DMS114 treated with DMSO at 0.1 percent for 48 hours (cell line): ENCODE data around the gene ARHGEF7.

ENCODE experiments used
- DNase-seq: peaks from one replicate; lab custom pipeline; 2025; ENCODE audit not compliant: unreplicated experiment; lab: John Stamatoyannopoulos, UW

Gene ARHGEF7

GRCh38 chr13:111270765-111271698, 155.9 kb downstream of the ARHGEF7 start:
- DNase-seq: no peak

GRCh38 chr13:111272117-111272516, 157.0 kb downstream of the ARHGEF7 start:
- DNase-seq: no peak

- DNase-seq: no peak
Observed at GRCh38 chr13:111275382-111275781, 160.3 kb downstream of the ARHGEF7 start.

- no peak for DNase-seq
Observed at GRCh38 chr13:111275995-111276618, 161.0 kb downstream of the ARHGEF7 start.

- DNase-seq: no peak
Observed at GRCh38 chr13:111278258-111278657, 163.1 kb downstream of the ARHGEF7 start.

- no peak for DNase-seq
Observed at GRCh38 chr13:111278743-111279652, 163.9 kb downstream of the ARHGEF7 start.

- no peak for DNase-seq
Observed at GRCh38 chr13:111280226-111280625, 165.1 kb downstream of the ARHGEF7 start.

GRCh38 chr13:111280681-111281585, 165.8 kb downstream of the ARHGEF7 start:
- DNase-seq: no peak

- no peak for DNase-seq
Observed at GRCh38 chr13:111281751-111282311, 166.7 kb downstream of the ARHGEF7 start.

GRCh38 chr13:111282425-111282824, 167.3 kb downstream of the ARHGEF7 start:
- DNase-seq: no peak

GRCh38 chr13:111282997-111283396, 167.9 kb downstream of the ARHGEF7 start:
- no peak for DNase-seq

GRCh38 chr13:111283457-111283856, 168.3 kb downstream of the ARHGEF7 start:
- DNase-seq: no peak

GRCh38 chr13:111283991-111284390, 168.9 kb downstream of the ARHGEF7 start:
- DNase-seq: no peak

GRCh38 chr13:111284565-111284964, 169.5 kb downstream of the ARHGEF7 start:
- DNase-seq: no peak

GRCh38 chr13:111286162-111286561, 171.1 kb downstream of the ARHGEF7 start:
- DNase-seq: no peak

GRCh38 chr13:111286749-111287148, 171.6 kb downstream of the ARHGEF7 start:
- DNase-seq: no peak

GRCh38 chr13:111287201-111287600, 172.1 kb downstream of the ARHGEF7 start:
- DNase-seq: no peak

- no peak for DNase-seq
Observed at GRCh38 chr13:111288276-111288675, 173.2 kb downstream of the ARHGEF7 start.

GRCh38 chr13:111289251-111289650, 174.1 kb downstream of the ARHGEF7 start:
- DNase-seq: no peak

GRCh38 chr13:111291908-111292307, 176.8 kb downstream of the ARHGEF7 start:
- no peak for DNase-seq
